ENCODE measurements around the gene PAPSS1. TPM values are rescaled to one million over a fixed set of nuclear protein-coding genes. Genes with fewer than 3 reads are reported as not detected.

The PAPSS1 gene
- total RNA-seq, 2 donors from 2014 or later: 20.0 to 29.8 TPM

GRCh38 chr4:107685740-107686139 lies 34.3 kb downstream of the PAPSS1 start:
- DNase-seq (ENCODE audit: low spot score): no peak
- Histone ChIP-seq H3K27me3 (replicated peaks; ENCODE audit: insufficient read depth) (no peaks in the 10 kb centered on the region), H3K27ac (no peak overlapping the region), H3K4me1 (ENCODE audit: control insufficient read depth in 1 of 2, low read depth in 2 of 2) (no peaks in the 10 kb centered on the region), H3K36me3 (peaks cover 6% of the 10 kb centered on the region), H3K4me3 (no peak overlapping the region), H3K9me3 (no peaks in the 10 kb centered on the region)
- TF ChIP-seq CTCF (IDR thresholded peaks at IDR 0.05): no peak
- ATAC-seq (ENCODE audit: insufficient number of reproducible peaks, low FRiP score, low read depth): no peak

GRCh38 chr4:107683873-107684272 lies 36.2 kb downstream of the PAPSS1 start:
- no peak for DNase-seq (ENCODE audit: low spot score)
- ATAC-seq (ENCODE audit: insufficient number of reproducible peaks, low FRiP score, low read depth): no peak

GRCh38 chr4:107682306-107682705 lies 37.7 kb downstream of the PAPSS1 start:
- Histone ChIP-seq H3K4me3 (no peak overlapping the region), H3K36me3 (peaks cover 6% of the 10 kb centered on the region), H3K9me3 (no peaks in the 10 kb centered on the region), H3K4me1 (ENCODE audit: control insufficient read depth in 1 of 2, low read depth in 2 of 2) (no peaks in the 10 kb centered on the region), H3K27ac (no peak overlapping the region), H3K27me3 (replicated peaks; ENCODE audit: insufficient read depth) (no peaks in the 10 kb centered on the region)
- ATAC-seq (ENCODE audit: insufficient number of reproducible peaks, low FRiP score, low read depth): no peak
- TF ChIP-seq CTCF (IDR thresholded peaks at IDR 0.05): no peak
- DNase-seq (ENCODE audit: low spot score): no peak

More at GRCh38 chr4:107683873-107684272, 36.2 kb downstream of the PAPSS1 start:
- Histone ChIP-seq H3K4me3 (no peak overlapping the region), H3K36me3 (peaks cover 6% of the 10 kb centered on the region), H3K27ac (no peak overlapping the region), H3K4me1 (ENCODE audit: control insufficient read depth in 1 of 2, low read depth in 2 of 2) (no peaks in the 10 kb centered on the region), H3K27me3 (replicated peaks; ENCODE audit: insufficient read depth) (no peaks in the 10 kb centered on the region), H3K9me3 (no peaks in the 10 kb centered on the region)
- no peak for TF ChIP-seq CTCF (IDR thresholded peaks at IDR 0.05)

- Histone ChIP-seq H3K4me1 (ENCODE audit: control insufficient read depth in 1 of 2, low read depth in 2 of 2) (peaks cover 6 to 14% of the 10 kb centered on the region in 2 donors), H3K9me3 (no peaks in the 10 kb centered on the region), H3K27me3 (replicated peaks; ENCODE audit: insufficient read depth) (no peaks in the 10 kb centered on the region), H3K27ac (no peak overlapping the region), H3K36me3 (no peaks in the 10 kb centered on the region), H3K4me3 (no peak overlapping the region)
- DNase-seq (ENCODE audit: low spot score) (no peak), ATAC-seq (ENCODE audit: insufficient number of reproducible peaks, low FRiP score, low read depth) (no peak)
- TF ChIP-seq CTCF (IDR thresholded peaks at IDR 0.05): no peak
Measured at GRCh38 chr4:107669068-107669467, 51.0 kb downstream of the PAPSS1 start.

GRCh38 chr4:107666134-107666533 lies 53.9 kb downstream of the PAPSS1 start:
- Histone ChIP-seq H3K36me3 (no peaks in the 10 kb centered on the region), H3K27me3 (replicated peaks; ENCODE audit: insufficient read depth) (no peaks in the 10 kb centered on the region), H3K9me3 (no peaks in the 10 kb centered on the region), H3K27ac (no peak overlapping the region), H3K4me1 (ENCODE audit: control insufficient read depth in 1 of 2, low read depth in 2 of 2) (peaks cover 6 to 16% of the 10 kb centered on the region in 2 donors), H3K4me3 (no peak overlapping the region)
- DNase-seq (ENCODE audit: low spot score) (no peak), ATAC-seq (ENCODE audit: insufficient number of reproducible peaks, low FRiP score, low read depth) (no peak)
- TF ChIP-seq CTCF (IDR thresholded peaks at IDR 0.05): peak; percentile 43

Data from thoracic aorta (tissue), 2 donors.